HTERT RPE-1 (cell line): Measurements from ENCODE around the gene PCBP3.

ENCODE experiments used
- in situ Hi-C: fragments of 300-500 bp; cut with MboI; formaldehyde crosslinking; loops from 4 replicates; pipeline ENCODE4 v1.14.3; 2020; ENCODE audit warnings: low sequenced_read_pairs

Gene PCBP3

DNA sequence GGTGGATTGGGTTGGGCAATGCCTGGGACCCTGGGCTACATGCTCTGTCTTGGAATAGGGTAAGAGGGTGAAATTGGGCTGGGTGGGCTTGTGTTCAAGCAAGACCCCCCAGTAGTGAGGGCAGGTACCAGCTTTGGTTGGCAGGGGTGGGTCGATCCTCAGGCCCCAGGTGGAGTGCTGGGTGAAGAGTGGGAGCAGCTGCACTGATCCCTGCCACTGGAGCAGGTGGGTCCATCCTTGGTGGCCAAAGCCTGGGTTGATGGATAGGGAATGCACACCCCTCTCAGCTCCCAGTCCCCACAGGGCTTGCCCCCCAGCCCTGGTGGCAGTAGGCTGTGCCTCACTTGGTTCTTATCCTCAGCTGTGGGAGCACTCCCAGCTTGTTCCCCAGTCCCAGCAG is 135.2 kb downstream of the PCBP3 start:
- in situ Hi-C loops: no loop called here

- in situ Hi-C loops: no loop called here
Observed at GRCh38 chr21:45779226-45779625, 135.7 kb downstream of the PCBP3 start.

DNA sequence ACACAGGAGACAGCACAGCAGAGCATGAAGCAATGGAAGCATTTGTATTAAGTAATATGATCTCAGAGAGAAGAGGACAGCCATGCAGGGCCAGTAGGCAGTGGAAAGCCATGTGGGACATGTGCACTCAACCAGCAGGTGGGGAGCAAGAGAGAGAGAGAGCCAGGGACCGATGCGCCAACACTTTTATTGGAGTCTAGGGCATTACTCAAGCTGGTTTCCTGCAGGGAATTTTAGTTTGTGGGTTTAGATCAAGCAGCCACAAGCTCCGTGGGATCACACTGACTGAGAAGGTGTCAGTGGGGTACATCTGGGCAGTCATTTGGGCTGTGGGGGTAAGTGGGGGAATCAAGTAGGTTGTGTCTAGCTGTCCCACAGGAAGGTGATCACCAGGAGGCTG is 137.1 kb downstream of the PCBP3 start:
- in situ Hi-C loops: no loop called here

DNA sequence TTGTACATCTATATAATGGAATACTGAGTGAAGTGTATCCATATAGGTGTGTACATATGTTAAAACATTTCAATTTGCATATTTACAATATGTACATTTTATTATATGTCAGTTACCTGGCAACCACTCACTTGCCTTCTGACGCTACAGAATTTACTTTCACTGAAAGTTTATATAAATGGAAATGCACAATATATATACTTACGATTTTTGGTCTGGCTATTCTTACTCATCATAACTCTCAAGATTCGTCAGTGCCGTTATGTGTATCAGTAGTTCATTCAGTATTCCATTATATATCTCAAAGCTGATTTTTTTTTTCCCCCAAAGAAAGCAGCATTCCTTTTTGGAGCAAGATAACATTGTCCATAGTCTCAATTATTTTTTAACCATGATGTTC is 138.2 kb downstream of the PCBP3 start:
- in situ Hi-C loops: no loop called here

DNA sequence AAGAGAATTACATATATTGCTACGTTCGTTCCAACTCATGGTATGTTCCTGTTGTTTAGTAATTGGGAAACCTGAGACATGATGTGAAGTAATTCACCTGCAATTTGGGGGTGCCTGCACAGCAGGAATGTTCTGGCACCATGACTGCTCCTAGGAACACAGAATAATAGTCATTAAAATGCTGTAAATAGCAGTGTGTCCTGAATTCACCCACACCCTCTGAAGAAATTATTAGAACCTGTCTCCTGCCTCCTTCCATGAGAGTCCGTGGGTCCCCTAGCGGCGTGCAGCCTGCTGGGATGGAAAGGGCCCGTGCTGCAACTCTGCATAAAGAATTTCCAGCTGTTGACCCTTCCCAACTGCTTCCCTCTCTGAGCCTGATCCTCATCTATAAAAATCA is 143.1 kb downstream of the PCBP3 start:
- in situ Hi-C loops: no loop called here

- in situ Hi-C loops: no loop called here
Observed at GRCh38 chr21:45787371-45787770, 143.8 kb downstream of the PCBP3 start.

- in situ Hi-C loops: no loop called here
Observed at GRCh38 chr21:45788198-45788597, 144.7 kb downstream of the PCBP3 start.

- in situ Hi-C loops: no loop called here
Observed at GRCh38 chr21:45788637-45789506, 145.3 kb downstream of the PCBP3 start.

DNA sequence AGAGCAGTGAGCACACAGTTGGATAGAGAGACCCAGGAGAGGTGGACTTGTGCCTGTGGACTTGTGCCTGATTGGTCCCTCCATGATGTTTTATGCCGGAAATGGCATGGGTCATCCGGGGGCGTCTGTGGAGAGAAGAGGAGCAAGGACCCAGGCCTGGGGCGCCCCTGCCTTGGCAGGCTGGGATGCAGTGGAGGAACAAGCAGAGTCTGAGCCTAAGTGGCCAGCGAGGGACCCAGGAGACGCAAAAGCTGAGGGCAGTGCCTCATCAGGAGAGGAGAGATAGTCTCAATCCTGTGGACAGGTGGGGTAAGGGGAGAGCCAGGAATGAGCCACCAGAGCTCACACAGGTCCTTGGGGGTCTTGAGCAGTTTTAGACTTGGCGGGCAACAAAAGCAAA is 146.9 kb downstream of the PCBP3 start:
- in situ Hi-C loops: no loop called here

GRCh38 chr21:45791562-45792418 is 148.3 kb downstream of the PCBP3 start:
- in situ Hi-C loops: no loop called here

DNA sequence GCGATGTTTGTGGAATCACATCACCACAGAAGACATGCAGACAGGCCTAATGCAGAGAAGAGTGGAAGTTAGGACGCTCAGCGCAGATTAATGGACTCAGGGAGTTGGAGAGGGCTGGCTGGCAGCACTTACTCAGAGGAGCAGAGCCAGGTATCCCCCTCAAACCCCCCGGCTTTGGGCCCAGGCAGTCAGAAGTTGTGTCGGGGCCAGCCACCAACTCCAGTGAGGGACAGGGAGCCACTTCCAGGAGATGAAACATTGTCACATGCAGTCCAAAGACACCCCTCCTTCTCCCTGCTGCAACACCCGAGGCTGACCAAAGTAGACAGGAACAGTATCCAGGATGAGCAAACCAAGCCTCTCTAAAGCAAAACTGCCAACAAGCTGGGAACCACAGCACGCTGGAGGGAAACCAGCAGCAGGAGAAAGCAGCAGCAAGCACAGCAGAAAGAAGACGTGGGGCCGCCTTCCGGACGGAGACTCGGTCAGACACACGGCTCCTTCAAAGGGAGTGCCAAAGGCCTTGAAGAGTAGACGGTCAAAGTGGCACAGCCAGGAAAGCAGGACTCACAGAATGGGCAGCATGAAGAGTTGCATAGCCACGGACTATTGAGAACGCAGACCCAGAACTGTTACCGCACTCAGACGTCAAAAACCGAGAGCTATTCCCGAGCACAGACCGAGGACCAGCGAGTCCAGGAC is 149.3 kb downstream of the PCBP3 start:
- in situ Hi-C loops: no loop called here

GRCh38 chr21:45794027-45794426 is 150.5 kb downstream of the PCBP3 start:
- in situ Hi-C loops: no loop called here

DNA sequence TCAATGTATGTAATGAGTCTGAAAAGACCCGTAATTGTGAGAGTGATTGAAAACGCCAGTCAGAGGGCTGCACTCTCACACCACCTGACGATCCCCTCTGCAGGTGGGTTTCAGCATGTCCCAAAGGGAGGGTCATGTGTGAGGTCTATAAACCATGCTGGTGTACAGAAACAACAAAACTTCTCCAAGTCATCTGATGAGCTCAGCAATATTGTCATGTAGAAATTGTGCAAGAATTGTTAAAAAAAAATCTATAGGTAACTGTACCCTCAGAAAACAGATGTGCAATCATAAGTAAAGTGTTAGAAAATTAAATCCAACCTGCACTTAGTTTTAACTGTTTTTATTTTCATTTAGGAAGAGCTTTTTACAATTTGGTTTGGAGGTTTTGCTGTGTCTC is 152.5 kb downstream of the PCBP3 start:
- in situ Hi-C loops: no loop called here

DNA sequence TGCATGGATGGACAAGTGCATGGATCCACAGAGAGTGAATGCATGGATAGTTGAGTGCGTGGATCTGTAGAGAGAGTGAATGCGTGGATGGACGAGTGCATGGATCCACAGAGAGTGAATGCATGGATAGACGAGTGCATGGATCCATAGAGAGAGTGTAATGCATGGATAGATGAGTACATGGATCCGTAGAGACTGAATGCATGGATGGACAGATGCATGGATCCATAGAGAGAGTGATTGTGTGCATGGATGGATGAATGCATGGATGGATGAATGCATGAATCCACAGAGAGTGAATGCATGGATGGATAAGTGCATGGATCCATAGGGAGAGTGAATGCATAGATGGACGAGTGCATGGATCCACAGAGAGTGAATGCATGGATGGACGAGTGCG is 153.8 kb downstream of the PCBP3 start:
- in situ Hi-C loops: no loop called here

- in situ Hi-C loops: no loop called here
Observed at GRCh38 chr21:45799765-45800338, 156.3 kb downstream of the PCBP3 start.

DNA sequence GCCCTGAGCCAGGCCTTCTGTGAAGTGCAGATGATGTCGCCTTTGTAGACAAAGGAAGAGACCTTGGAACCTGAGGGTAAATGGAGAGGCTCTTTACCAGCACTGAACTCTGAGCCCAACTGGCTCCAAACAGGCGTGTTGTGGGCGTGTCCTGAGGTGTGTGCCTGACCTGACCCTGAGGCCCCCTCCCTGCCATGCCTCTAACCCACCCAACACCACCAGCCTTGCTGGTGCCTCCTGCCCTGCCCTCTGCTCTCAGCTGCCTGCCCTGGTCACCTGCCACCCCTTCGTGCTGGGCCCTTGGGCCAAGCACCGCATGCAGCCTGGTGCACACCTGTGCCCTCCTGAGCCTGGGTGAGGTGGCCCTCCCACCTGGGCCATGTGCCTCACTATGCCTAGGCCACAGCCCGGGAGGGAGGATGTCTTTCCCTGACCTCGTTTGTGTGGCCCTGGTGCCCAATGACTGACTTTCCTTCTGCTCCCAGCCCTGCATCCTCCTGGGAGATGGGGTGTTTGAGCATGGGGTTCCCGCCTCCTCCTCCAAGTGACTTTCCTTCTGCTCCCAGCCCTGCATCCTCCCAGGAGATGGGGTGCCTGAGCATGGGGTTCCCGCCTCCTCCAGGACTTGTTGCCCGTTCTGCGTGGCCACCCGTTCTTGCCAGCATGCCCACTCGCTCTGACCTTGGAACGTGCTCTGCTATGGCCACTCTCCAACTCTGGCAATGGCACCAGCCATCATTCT is 157.0 kb downstream of the PCBP3 start:
- in situ Hi-C loops: no loop called here

DNA sequence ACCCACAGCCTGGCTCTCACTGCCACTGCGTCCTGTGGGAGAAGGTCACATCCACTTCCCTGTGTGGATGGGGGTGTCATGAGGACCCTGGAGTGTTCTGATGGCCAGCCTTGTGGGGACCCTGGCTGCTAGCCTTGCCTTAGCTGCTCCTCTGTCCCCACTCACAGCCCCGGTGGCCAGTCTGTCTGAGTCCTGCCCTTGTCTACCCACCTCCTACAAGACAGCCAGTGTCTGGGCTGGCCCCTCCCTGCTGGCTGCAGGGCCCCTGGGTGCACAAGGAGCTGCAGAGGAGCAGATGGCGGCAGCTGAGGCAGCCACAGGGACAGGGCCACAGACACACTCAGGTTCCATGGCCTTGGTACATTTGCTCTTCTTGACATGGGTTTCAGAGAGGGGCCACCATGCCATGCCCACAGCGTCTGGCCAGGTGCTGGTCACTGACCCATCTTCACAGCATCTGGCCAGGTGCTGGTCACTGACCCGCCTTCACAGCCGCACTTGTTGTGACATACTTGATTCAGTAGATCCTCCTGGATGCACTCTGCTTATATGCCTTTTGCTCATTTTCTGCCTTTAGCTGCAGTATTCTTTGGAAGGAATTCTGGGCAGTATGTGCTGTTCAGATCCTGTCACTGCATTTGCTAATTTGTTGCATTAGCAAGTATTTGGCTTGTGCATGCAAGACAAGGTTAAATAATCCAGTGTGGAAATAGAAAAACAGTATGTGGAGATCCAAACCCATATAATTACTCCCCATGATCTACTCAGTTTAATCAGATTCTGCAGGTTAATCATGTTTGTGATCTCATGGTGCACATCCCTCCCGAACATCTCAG is 157.8 kb downstream of the PCBP3 start:
- in situ Hi-C loops: no loop called here

- in situ Hi-C loops: no loop called here
Observed at GRCh38 chr21:45801989-45802388, 158.5 kb downstream of the PCBP3 start.

DNA sequence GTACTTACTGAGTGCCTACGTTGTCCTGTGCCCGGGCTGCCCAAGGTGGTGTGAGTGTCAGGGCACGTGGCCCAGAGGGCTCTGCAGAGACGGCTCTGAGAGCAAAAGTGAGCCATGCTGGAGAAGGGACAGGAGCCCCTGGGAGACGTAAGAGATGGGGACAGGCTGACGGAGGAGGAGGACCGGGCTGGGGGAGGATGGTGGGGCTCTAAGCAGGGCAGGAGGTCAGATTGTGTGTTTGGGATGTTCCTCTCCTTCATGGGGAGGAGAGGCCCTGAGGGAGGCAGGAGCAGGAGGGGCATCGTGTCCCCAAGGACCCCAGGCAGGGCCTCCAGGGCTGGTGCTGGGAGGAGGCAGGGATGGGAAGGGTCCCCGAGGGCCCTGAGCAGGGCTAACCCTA is 158.9 kb downstream of the PCBP3 start:
- in situ Hi-C loops: no loop called here
